Colonic mucosa (tissue), 4 donors: ENCODE measurements around the gene PPP1CC. TPM values are rescaled to one million over a fixed set of nuclear protein-coding genes. Genes with fewer than 3 reads are reported as not detected.

Experiments used
- DNase-seq: peaks from one replicate; pipeline ENCODE4 v3.0.0-alpha.2; 2020
- H3K27ac ChIP-seq: fragments of 200-600 bp; one replicate; pipeline ENCODE4 v1.8.0; 2021
- H3K27me3 ChIP-seq: fragments of 200-600 bp; one replicate; pipeline ENCODE4 v1.8.0; 2021
- H3K36me3 ChIP-seq: fragments of 200-600 bp; one replicate; pipeline ENCODE4 v1.8.0; 2021
- H3K4me1 ChIP-seq: fragments of 200-600 bp; one replicate; pipeline ENCODE4 v1.8.0; 2021; ENCODE audit warnings: mild to moderate bottlenecking
- H3K4me3 ChIP-seq: fragments of 200-600 bp; one replicate; pipeline ENCODE4 v1.8.0; 2021
- H3K9ac ChIP-seq, 2 donors: one replicate each; pipeline ENCODE4 v1.7.0; 2013; ENCODE audit warnings: control low read depth in 2 of 2, low read depth in 2 of 2, low read length in 2 of 2
- H3K9me3 ChIP-seq: fragments of 200-600 bp; one replicate; pipeline ENCODE4 v1.8.0; 2021
- CTCF ChIP-seq: fragments of 200-600 bp; IDR thresholded peaks from one replicate; pipeline ENCODE4 v1.8.0; 2022; ENCODE audit warnings: antibody characterized with exemption, mild to moderate bottlenecking
- intact Hi-C: fragments of 100-400 bp; cut with DNase I; formaldehyde crosslinking; loops from one replicate; pipeline ENCODE4 v1.14.1; 2022
- total RNA-seq, 2 donors: library from RNA; stranded (reverse); fragmentation: NEBNext Ultra II Directional in 1 of 2; extraction: Animal tissue kit (Norgen Biotek cat#: 25700) in 1 of 2; gene quantifications; one replicate each; pipeline ENCODE4 v1.2.1, GENCODE V29; 2021
- donor health status: healthy.
- donor health status: DM: no; HTN: no; CAD: no.
- donor health status: DM: no; HTN: no; CAD: no.

The PPP1CC gene
- total RNA-seq, 2 donors from 2014 or later: 170 to 198 TPM

GRCh38 chr12:110677982-110678381 lies 64.7 kb downstream of the PPP1CC start:
- no peak overlapping the region for H3K4me3 ChIP-seq
- H3K9ac ChIP-seq: no peak overlapping the region
- H3K27ac ChIP-seq: no peak overlapping the region
- DNase-seq: no peak
- TF ChIP-seq CTCF: no peak
- no peaks in the 10 kb centered on the region for H3K9me3 ChIP-seq
- H3K4me1 ChIP-seq: no peaks in the 10 kb centered on the region
- no peaks in the 10 kb centered on the region for H3K36me3 ChIP-seq
- intact Hi-C loops: no loop called here
- H3K27me3 ChIP-seq: no peaks in the 10 kb centered on the region

- Histone ChIP-seq H3K4me3 (no peak overlapping the region), H3K27ac (no peak overlapping the region), H3K27me3 (no peaks in the 10 kb centered on the region), H3K9me3 (no peaks in the 10 kb centered on the region), H3K9ac (no peak overlapping the region), H3K36me3 (no peaks in the 10 kb centered on the region), H3K4me1 (no peaks in the 10 kb centered on the region)
- intact Hi-C loops: no loop called here
- TF ChIP-seq CTCF: no peak
- no peak for DNase-seq
Observed at GRCh38 chr12:110677206-110677911, 65.3 kb downstream of the PPP1CC start.

- DNase-seq: no peak
- no peak overlapping the region for H3K27ac ChIP-seq
- no peak for TF ChIP-seq CTCF
- no peak overlapping the region for H3K9ac ChIP-seq
- intact Hi-C loops: no loop called here
- H3K9me3 ChIP-seq: no peaks in the 10 kb centered on the region
- H3K36me3 ChIP-seq: no peaks in the 10 kb centered on the region
- no peak overlapping the region for H3K4me3 ChIP-seq
- no peaks in the 10 kb centered on the region for H3K27me3 ChIP-seq
- no peaks in the 10 kb centered on the region for H3K4me1 ChIP-seq
Observed at GRCh38 chr12:110676171-110676570, 66.5 kb downstream of the PPP1CC start.

- Histone ChIP-seq H3K27me3 (no peaks in the 10 kb centered on the region), H3K4me3 (no peak overlapping the region), H3K9ac (no peak overlapping the region), H3K36me3 (no peaks in the 10 kb centered on the region), H3K27ac (no peak overlapping the region), H3K9me3 (no peaks in the 10 kb centered on the region), H3K4me1 (no peaks in the 10 kb centered on the region)
- no peak for DNase-seq
- intact Hi-C loops: no loop called here
- no peak for TF ChIP-seq CTCF
Observed at GRCh38 chr12:110670161-110670701, 72.5 kb downstream of the PPP1CC start.

Other genes with a start within 250 kb of the PPP1CC start
- 100 to 1,000 TPM; 120 to 130 TPM for gene VPS29, start 240.8 kb downstream of the PPP1CC start, total RNA-seq
- under 1 TPM; 0.19 to 0.69 TPM for gene RAD9B, start 240.6 kb downstream of the PPP1CC start, total RNA-seq
- 10 to 100 TPM; 25.7 to 34.9 TPM for gene PPTC7, start 159.6 kb downstream of the PPP1CC start, total RNA-seq
- gene TCTN1, start 128.8 kb downstream of the PPP1CC start, total RNA-seq: 10 to 100 TPM in 1 of 2 donors, 1 to 10 TPM in 1; 9.2 to 10.2 TPM
- gene HVCN1, start 53.8 kb downstream of the PPP1CC start, total RNA-seq: 1 to 10 TPM; 1.5 to 2.1 TPM
- not detected for gene CCDC63, start 104.1 kb upstream of the PPP1CC start, total RNA-seq
- gene MYL2, start 177.7 kb upstream of the PPP1CC start, total RNA-seq: 1 to 10 TPM in 1 of 2 donors, not detected in 1; 2.4 TPM